Liver (tissue), 9 donors: ENCODE results near the gene GPR171. TPM values are rescaled to one million over a fixed set of nuclear protein-coding genes. Genes with fewer than 3 reads are reported as not detected.
"Not testable (repeated sequence)": the region's sequence is repeated elsewhere in the genome, so short reads cannot be mapped to it uniquely, and the experiment has no call there.

Experiments
- DNase-seq: peaks from one replicate; pipeline ENCODE4 v3.0.0-alpha.2; 2017; ENCODE audit warnings: low spot score
- H3K27ac ChIP-seq, 2 donors: one replicate each; pipeline ENCODE4 v1.7.0; 2013; ENCODE audit warnings: inconsistent platforms in 2 of 2, low read length in 2 of 2, control low read depth in 1 of 2, low read depth in 1 of 2, mild to moderate bottlenecking in 1 of 2
- H3K27me3 ChIP-seq, 4 donors: one replicate each; pipeline versions ENCODE4 v1.6.1 to v1.7.0; 2013; ENCODE audit warnings: low read length in 3 of 4, inconsistent platforms in 1 of 4, mild to moderate bottlenecking in 1 of 4, moderate library complexity in 1 of 4; ENCODE audit not compliant: control insufficient read depth in 4 of 4, insufficient read depth in 4 of 4
- H3K36me3 ChIP-seq, 4 donors: one replicate each; pipeline versions ENCODE4 v1.6.1 to v1.7.0; 2013; ENCODE audit warnings: low read length in 3 of 4, mild to moderate bottlenecking in 3 of 4, low read depth in 1 of 4, moderate library complexity in 1 of 4; ENCODE audit not compliant: control insufficient read depth in 4 of 4, insufficient read depth in 3 of 4
- H3K4me1 ChIP-seq, 4 donors: one replicate each; pipeline versions ENCODE4 v1.6.1 to v1.7.0; 2013; ENCODE audit warnings: low read length in 3 of 4, mild to moderate bottlenecking in 3 of 4, moderate library complexity in 1 of 4; ENCODE audit not compliant: control insufficient read depth in 4 of 4, insufficient read depth in 4 of 4
- H3K4me3 ChIP-seq, 3 donors: one replicate each; pipeline versions ENCODE4 v1.6.1 to v1.7.0; 2013; ENCODE audit warnings: low read length in 3 of 3, control low read depth in 1 of 3, low read depth in 1 of 3, mild to moderate bottlenecking in 1 of 3
- H3K9ac ChIP-seq, 2 donors: one replicate each; pipeline ENCODE4 v1.7.0; 2013; ENCODE audit warnings: low read length in 2 of 2, mild to moderate bottlenecking in 2 of 2, moderate library complexity in 2 of 2, control low read depth in 1 of 2, low read depth in 1 of 2
- H3K9me3 ChIP-seq, 4 donors: one replicate each; pipeline versions ENCODE4 v1.6.1 to v1.7.0; 2013; ENCODE audit warnings: low read length in 3 of 4; ENCODE audit not compliant: control insufficient read depth in 4 of 4
- EGR1 ChIP-seq, 2 donors: IDR thresholded peaks; 2 replicates each; pipeline ENCODE4 v1.6.1; 2016 to 2018; ENCODE audit warnings: antibody characterized with exemption in 2 of 2, low read depth in 2 of 2
- FOXA1 ChIP-seq: IDR thresholded peaks from 2 replicates; pipeline ENCODE4 v1.6.1; 2016; ENCODE audit warnings: antibody characterized with exemption
- FOXA2 ChIP-seq: IDR thresholded peaks from 2 replicates; pipeline ENCODE4 v1.6.1; 2016; ENCODE audit warnings: antibody characterized with exemption
- GABPA ChIP-seq, 2 donors: IDR thresholded peaks in 1 of 2; conservative IDR thresholded peaks in 1 of 2; 2 replicates each; pipeline ENCODE4 v1.6.1; 2016; ENCODE audit warnings: antibody characterized with exemption in 2 of 2, mild to moderate bottlenecking in 1 of 2, moderate library complexity in 1 of 2
- HNF4G ChIP-seq: IDR thresholded peaks from 2 replicates; pipeline ENCODE4 v1.6.1; 2016; ENCODE audit warnings: antibody characterized with exemption
- NR2F2 ChIP-seq: IDR thresholded peaks from 2 replicates; pipeline ENCODE4 v1.6.1; 2016; ENCODE audit warnings: antibody characterized with exemption
- RAD21 ChIP-seq, 2 donors: IDR thresholded peaks; 2 replicates each; pipeline ENCODE4 v1.6.1; 2016; ENCODE audit warnings: antibody characterized with exemption in 2 of 2, mild to moderate bottlenecking in 2 of 2
- RXRA ChIP-seq, 2 donors: IDR thresholded peaks; 2 replicates each; pipeline ENCODE4 v1.6.1; 2017 to 2018; ENCODE audit warnings: antibody characterized with exemption in 2 of 2, mild to moderate bottlenecking in 1 of 2
- SP1 ChIP-seq: IDR thresholded peaks from 2 replicates; pipeline ENCODE4 v1.6.1; 2018; ENCODE audit warnings: antibody characterized with exemption, mild to moderate bottlenecking
- TAF1 ChIP-seq: conservative IDR thresholded peaks from 2 replicates; pipeline ENCODE4 v1.6.1; 2016; ENCODE audit warnings: antibody characterized with exemption, mild to moderate bottlenecking
- YY1 ChIP-seq: IDR thresholded peaks from 2 replicates; pipeline ENCODE4 v1.6.1; 2016; ENCODE audit warnings: antibody characterized with exemption, mild to moderate bottlenecking
- WGBS: extraction: QIAGEN DNeasy Blood & Tissue Kit; methylation state at CpG from one replicate; pipeline ENCODE4 v1.1.7; 2013; 5-methylcytosine and 5-hydroxymethylcytosine counted together
- polyA plus RNA-seq, 2 donors: library from polyadenylated mRNA; stranded (reverse) in 1 of 2; unstranded in 1 of 2; fragments of 200-250 nt in 1 of 2; fragments of >200 nt in 1 of 2; fragmentation: Nextera tagmentation in 1 of 2; extraction: Ambion mirVana in 1 of 2; gene quantifications; one replicate each; pipeline versions ENCODE4 v1.2.1 to v1.2.3, GENCODE V29; 2013 to 2015
- total RNA-seq, 2 donors: library from RNA; depleted of rRNA; stranded (reverse); fragments of >200 nt; gene quantifications; one replicate each; pipeline ENCODE4 v1.2.3, GENCODE V29; 2014
- TF ChIP-seq, protein P1 (sequence below): IDR thresholded peaks from 2 replicates; pipeline ENCODE4 v1.6.1; 2016; ENCODE audit warnings: antibody characterized with exemption
- TF ChIP-seq, protein P2 (sequence below): IDR thresholded peaks from 2 replicates; pipeline ENCODE4 v1.6.1; 2016; ENCODE audit warnings: antibody characterized with exemption
- TF ChIP-seq, protein P3 (sequence below): fragments of 150-350 bp; IDR thresholded peaks from 2 replicates; pipeline ENCODE4 v1.5.1; 2017; ENCODE audit warnings: improper control_type of control experiment, low read depth, low read length; ENCODE audit not compliant: missing input control
- TF ChIP-seq, protein P4 (sequence below): IDR thresholded peaks from 2 replicates; pipeline ENCODE4 v1.6.1; 2016; ENCODE audit warnings: antibody characterized with exemption
- donor health status: healthy.
- donor health status: healthy.
- donor health status: healthy.
- donor health status: healthy.
- donor health status: healthy.

The GPR171 gene
- total and polyA plus RNA-seq, 4 donors = 0.19 to 0.56 (median 0.28) TPM

DNA sequence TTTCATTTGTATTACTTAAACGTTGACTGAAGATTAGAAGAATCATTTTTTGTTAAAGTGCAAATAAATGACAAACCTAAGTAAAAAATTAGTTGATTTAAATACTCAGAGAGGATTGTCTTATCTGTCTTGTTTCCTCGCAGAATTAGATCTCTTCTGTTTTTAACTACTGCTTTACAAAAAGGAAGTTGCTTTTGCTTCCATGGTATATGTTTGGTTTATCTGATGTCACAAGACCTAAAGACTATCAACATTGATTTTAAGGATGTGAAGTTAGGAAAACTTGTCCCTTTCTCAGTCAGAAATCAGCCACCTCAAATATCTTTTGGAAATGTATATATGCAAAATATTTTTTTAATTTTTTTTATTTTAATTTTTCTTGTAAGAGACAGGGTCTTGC lies 28.7 kb downstream of the GPR171 start:
- H3K9me3 ChIP-seq = no peaks in the 10 kb centered on the region
- TF ChIP-seq HNF4G (no peak), RAD21 (IDR thresholded peaks at IDR 0.05) (no peak), TAF1 (no peak)
- TF ChIP-seq, protein P1, sequence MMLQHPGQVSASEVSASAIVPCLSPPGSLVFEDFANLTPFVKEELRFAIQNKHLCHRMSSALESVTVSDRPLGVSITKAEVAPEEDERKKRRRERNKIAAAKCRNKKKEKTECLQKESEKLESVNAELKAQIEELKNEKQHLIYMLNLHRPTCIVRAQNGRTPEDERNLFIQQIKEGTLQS = no peak
- peaks cover 0 to 11% (median 4%) of the 10 kb centered on the region in 4 donors for H3K4me1 ChIP-seq
- H3K27ac ChIP-seq = no peak overlapping the region
- no peak overlapping the region for H3K9ac ChIP-seq
- no peaks in the 10 kb centered on the region for H3K27me3 ChIP-seq
- WGBS = 54% methylated on average over 2 of the region's 2 CpGs
- no peak overlapping the region for H3K4me3 ChIP-seq
- no peaks in the 10 kb centered on the region for H3K36me3 ChIP-seq
- no peak for DNase-seq

DNA sequence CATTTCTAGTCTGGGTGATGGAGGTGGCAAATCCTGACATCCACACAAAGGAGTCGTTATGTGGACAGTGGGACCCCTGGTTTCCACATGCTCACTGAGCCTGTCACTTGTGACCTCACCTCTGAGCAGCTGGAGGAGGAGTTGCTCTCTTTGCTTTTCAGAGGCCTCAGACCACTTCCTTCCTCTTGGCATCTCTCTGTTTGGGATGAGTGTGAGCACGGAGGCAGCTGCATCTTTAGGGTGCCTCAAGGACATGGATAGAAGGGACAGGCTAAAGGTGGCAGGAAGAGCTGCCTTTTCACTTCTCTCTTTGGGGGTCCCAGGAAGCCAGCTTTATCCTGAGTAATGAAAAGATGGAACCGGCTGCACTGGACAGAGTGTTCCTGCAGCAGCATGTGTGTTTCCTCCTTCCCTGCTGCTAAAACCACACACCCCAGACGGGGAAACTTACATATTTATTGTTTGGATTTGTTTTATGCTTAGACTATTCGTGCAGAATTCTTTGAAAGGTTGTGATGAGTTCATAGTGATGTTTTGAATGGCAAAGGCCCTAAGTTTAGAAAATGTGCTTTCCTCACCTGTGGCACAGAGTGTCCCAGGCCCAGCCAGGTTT lies 31.8 kb downstream of the GPR171 start:
- Histone ChIP-seq H3K27ac (no peak overlapping the region), H3K4me1 (peaks cover 0 to 11% (median 4%) of the 10 kb centered on the region in 4 donors), H3K4me3 (no peak overlapping the region), H3K9me3 (no peaks in the 10 kb centered on the region), H3K9ac (no peak overlapping the region), H3K36me3 (no peaks in the 10 kb centered on the region), H3K27me3 (no peaks in the 10 kb centered on the region)
- WGBS = 62% methylated on average over 5 of the region's 5 CpGs
- DNase-seq = no peak
- TF ChIP-seq, protein P2, sequence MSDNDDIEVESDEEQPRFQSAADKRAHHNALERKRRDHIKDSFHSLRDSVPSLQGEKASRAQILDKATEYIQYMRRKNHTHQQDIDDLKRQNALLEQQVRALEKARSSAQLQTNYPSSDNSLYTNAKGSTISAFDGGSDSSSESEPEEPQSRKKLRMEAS = no peak
- no peak for TF ChIP-seq EGR1 (IDR thresholded peaks at IDR 0.05; ENCODE audit: low read depth in 2 of 2)
- no peak for TF ChIP-seq NR2F2
- TF ChIP-seq RXRA (IDR thresholded peaks at IDR 0.05) = no peak
- TF ChIP-seq, protein P3, sequence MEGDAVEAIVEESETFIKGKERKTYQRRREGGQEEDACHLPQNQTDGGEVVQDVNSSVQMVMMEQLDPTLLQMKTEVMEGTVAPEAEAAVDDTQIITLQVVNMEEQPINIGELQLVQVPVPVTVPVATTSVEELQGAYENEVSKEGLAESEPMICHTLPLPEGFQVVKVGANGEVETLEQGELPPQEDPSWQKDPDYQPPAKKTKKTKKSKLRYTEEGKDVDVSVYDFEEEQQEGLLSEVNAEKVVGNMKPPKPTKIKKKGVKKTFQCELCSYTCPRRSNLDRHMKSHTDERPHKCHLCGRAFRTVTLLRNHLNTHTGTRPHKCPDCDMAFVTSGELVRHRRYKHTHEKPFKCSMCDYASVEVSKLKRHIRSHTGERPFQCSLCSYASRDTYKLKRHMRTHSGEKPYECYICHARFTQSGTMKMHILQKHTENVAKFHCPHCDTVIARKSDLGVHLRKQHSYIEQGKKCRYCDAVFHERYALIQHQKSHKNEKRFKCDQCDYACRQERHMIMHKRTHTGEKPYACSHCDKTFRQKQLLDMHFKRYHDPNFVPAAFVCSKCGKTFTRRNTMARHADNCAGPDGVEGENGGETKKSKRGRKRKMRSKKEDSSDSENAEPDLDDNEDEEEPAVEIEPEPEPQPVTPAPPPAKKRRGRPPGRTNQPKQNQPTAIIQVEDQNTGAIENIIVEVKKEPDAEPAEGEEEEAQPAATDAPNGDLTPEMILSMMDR = no peak
- TF ChIP-seq, protein P1 = no peak
- no peak for TF ChIP-seq FOXA1
- TF ChIP-seq SP1 = no peak
- TF ChIP-seq YY1 = no peak
- TF ChIP-seq TAF1 = no peak
- TF ChIP-seq FOXA2 = no peak
- no peak for TF ChIP-seq GABPA (IDR thresholded peaks at IDR 0.05 in 1 of 2, conservative IDR thresholded peaks at IDR 0.05 in 1 of 2)
- TF ChIP-seq, protein P4, sequence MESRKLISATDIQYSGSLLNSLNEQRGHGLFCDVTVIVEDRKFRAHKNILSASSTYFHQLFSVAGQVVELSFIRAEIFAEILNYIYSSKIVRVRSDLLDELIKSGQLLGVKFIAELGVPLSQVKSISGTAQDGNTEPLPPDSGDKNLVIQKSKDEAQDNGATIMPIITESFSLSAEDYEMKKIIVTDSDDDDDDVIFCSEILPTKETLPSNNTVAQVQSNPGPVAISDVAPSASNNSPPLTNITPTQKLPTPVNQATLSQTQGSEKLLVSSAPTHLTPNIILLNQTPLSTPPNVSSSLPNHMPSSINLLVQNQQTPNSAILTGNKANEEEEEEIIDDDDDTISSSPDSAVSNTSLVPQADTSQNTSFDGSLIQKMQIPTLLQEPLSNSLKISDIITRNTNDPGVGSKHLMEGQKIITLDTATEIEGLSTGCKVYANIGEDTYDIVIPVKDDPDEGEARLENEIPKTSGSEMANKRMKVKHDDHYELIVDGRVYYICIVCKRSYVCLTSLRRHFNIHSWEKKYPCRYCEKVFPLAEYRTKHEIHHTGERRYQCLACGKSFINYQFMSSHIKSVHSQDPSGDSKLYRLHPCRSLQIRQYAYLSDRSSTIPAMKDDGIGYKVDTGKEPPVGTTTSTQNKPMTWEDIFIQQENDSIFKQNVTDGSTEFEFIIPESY = no peak
- TF ChIP-seq HNF4G = no peak

DNA sequence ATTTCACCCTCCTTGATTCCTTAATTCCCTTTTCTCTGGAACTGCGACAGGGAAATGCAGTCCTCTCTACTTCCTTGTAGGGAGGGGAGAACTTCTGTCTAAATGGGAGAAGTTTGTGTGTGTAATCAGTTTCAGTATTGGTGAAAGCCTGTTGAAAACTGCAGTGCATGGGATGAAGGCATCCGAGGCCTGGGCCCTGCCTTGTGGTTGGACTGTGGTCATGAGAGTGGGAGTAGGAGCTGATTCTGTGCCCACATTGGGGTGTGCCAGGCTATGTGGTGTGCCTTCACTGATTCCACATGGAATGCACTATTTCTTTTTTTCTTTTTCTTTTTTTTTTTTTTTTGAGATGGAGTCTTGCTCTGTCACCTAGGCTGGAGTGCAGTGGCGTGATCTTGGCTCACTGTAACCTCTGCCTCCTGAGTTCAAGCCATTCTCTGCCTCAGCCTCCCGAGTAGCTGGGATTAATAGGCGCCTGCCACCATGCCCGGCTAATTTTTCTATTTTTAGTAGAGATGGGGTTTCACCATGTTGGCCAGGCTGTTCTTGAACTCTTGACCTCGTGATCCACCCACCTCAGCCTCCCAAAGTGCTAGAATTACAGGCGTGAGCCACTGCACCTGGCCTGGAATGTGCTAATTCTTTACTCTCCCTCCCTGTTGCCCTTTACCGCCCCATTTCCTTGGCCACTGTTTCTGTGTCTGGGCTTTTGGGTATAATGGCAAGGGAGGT lies 32.9 kb downstream of the GPR171 start:
- DNase-seq = not testable (repeated sequence)

More for the DNA sequence above, 32.9 kb downstream of the GPR171 start:
- H3K27ac ChIP-seq, H3K9ac ChIP-seq, H3K36me3 ChIP-seq, H3K27me3 ChIP-seq, H3K9me3 ChIP-seq, H3K4me3 ChIP-seq, H3K4me1 ChIP-seq: not testable (repeated sequence)
- WGBS = 80% methylated on average over 9 of the region's 9 CpGs
